Measurements from ENCODE around the gene TIMM50. TPM values are rescaled to one million over a fixed set of nuclear protein-coding genes. Genes with fewer than 3 reads are reported as not detected.

The TIMM50 gene
- total and polyA plus RNA-seq, 8 donors: 35.0 to 106 (median 50.5) TPM

DNA sequence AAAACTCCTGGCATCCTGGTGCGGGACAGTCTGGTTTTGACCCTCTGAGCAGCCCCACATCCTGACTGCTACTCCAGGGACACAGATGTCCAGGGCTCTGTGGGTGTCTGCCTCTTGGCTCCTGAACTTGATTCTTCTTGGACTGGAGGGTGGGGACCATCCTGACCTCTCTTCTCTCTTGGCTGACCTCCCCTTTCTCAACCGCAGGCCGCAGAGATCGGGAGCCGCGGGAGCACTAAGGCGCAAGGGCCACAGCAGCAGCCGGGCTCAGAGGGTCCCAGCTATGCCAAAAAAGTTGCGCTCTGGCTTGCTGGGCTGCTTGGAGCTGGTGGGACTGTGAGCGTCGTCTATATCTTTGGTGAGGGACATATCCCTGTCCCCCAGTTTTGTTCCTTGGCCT, 1.0 kb downstream of the TIMM50 start:
- Histone ChIP-seq H3K4me1 (peaks cover 15 to 28% (median 21%) of the 10 kb centered on the region in 4 donors), H3K4me3 (peak overlapping the region; percentile 90 to 98 (median 93)), H3K9me3 (no peaks in the 10 kb centered on the region), H3K36me3 (peaks cover 18 to 51% (median 46%) of the 10 kb centered on the region in 4 donors), H3K27ac (peak overlapping the region in 1 of 5 donors; percentile 91), H3K27me3 (no peaks in the 10 kb centered on the region)
- DNase-seq: no peak
- 49 to 60% (median 51%) methylated on average over 6 to 11 of the region's 11 CpGs for WGBS, 5 donors
- TF ChIP-seq POLR2A (IDR thresholded peaks at IDR 0.05) (no peak), EP300 (IDR thresholded peaks at IDR 0.05) (no peak), POLR2AphosphoS5 (IDR thresholded peaks at IDR 0.05) (no peak)
- TF ChIP-seq, protein P1, sequence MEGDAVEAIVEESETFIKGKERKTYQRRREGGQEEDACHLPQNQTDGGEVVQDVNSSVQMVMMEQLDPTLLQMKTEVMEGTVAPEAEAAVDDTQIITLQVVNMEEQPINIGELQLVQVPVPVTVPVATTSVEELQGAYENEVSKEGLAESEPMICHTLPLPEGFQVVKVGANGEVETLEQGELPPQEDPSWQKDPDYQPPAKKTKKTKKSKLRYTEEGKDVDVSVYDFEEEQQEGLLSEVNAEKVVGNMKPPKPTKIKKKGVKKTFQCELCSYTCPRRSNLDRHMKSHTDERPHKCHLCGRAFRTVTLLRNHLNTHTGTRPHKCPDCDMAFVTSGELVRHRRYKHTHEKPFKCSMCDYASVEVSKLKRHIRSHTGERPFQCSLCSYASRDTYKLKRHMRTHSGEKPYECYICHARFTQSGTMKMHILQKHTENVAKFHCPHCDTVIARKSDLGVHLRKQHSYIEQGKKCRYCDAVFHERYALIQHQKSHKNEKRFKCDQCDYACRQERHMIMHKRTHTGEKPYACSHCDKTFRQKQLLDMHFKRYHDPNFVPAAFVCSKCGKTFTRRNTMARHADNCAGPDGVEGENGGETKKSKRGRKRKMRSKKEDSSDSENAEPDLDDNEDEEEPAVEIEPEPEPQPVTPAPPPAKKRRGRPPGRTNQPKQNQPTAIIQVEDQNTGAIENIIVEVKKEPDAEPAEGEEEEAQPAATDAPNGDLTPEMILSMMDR (IDR thresholded peaks at IDR 0.05): no peak
- intact Hi-C loops (cut with DNase I; ENCODE audit: low total_unique reads): no loop called here

DNA sequence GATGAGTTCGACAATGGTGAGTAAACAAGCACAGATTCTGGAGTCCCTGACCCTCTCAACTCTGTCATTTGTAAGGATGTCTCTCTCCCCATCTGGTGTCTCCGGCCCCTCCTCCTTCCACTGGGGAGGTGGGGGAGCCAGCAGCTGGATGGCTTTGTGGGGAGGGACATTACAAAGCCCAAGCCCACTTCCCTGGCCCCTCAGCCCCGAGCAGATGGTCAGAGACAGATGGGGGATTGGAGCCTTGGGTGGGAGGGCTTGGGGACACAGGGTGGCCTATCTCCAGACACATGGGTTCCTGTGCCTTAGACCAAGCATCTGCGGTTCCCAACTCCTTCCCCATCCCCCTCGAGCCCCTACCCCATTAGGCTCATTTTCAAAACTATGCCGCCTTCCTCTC, 2.5 kb downstream of the TIMM50 start:
- no peak overlapping the region for H3K27ac ChIP-seq
- TF ChIP-seq, protein P1 (IDR thresholded peaks at IDR 0.05): no peak
- TF ChIP-seq POLR2A (IDR thresholded peaks at IDR 0.05) (no peak), POLR2AphosphoS5 (IDR thresholded peaks at IDR 0.05) (no peak), EP300 (IDR thresholded peaks at IDR 0.05) (no peak)
- 70 to 80% (median 76%) methylated on average over 6 of the region's 6 CpGs for WGBS, 5 donors
- H3K4me3 ChIP-seq: no peak overlapping the region
- no peak for DNase-seq
- no peaks in the 10 kb centered on the region for H3K27me3 ChIP-seq
- peaks cover 22 to 56% (median 55%) of the 10 kb centered on the region in 4 donors for H3K36me3 ChIP-seq
- H3K9me3 ChIP-seq: no peaks in the 10 kb centered on the region
- H3K4me1 ChIP-seq: peaks cover 15 to 28% (median 21%) of the 10 kb centered on the region in 4 donors
- intact Hi-C loops (cut with DNase I; ENCODE audit: low total_unique reads): no loop called here

DNA sequence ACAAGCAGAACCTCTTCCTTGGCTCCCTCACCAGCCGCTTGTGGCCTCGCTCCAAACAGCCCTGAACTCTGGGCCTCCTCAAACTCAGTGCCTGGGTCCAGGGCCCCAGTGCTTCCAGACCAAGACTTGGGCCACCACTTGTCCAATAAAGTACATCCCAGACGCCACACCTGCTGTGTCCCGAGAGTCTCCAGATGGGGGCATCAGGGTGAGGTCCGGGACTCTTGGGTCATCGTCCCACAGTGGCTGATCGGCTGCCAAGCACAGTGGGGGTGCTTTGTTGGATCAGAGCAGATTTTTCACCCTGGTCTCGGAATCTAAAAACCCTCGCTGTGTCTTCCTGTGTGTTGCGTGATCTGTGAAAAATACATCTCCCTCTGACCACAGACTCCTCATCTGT, 9.1 kb downstream of the TIMM50 start:
- TF ChIP-seq, protein P1 (IDR thresholded peaks at IDR 0.05): no peak
- no peak for TF ChIP-seq EP300 (IDR thresholded peaks at IDR 0.05)
- peaks cover 49 to 77% (median 76%) of the 10 kb centered on the region in 4 donors for H3K36me3 ChIP-seq
- H3K4me1 ChIP-seq: no peaks in the 10 kb centered on the region
- WGBS, 5 donors: 70 to 81% (median 78%) methylated on average over 10 of the region's 10 CpGs
- H3K27ac ChIP-seq: no peak overlapping the region
- H3K9me3 ChIP-seq: no peaks in the 10 kb centered on the region
- no peak overlapping the region for H3K4me3 ChIP-seq
- intact Hi-C loops (cut with DNase I; ENCODE audit: low total_unique reads): no loop called here
- no peak for DNase-seq
- no peaks in the 10 kb centered on the region for H3K27me3 ChIP-seq

DNA sequence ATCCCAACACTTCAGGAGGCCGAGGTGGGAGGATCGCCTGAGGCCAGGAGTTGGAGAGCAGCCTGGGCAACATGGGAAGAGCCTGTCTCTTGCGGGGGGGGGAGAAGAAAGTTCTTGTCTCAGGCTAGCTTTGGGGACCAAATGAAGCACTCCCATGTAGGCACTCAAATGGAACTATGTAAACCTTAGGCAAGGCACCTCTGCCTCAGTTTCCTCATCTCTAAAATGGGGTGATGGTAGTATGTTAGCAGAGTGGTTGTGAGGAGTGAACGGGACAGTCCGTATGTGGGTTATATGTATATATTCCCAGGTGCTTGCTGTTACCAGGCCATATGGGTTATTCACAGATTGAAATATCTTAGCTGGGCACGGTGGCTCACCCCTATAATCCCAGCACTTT, 11.6 kb downstream of the TIMM50 start:
- WGBS, 5 donors: 94 to 98% (median 96%) methylated on average over 5 to 6 of the region's 6 CpGs
- peaks cover 0 to 19% (median 11%) of the 10 kb centered on the region in 3 donors for H3K27me3 ChIP-seq
- H3K27ac ChIP-seq: no peak overlapping the region
- no peak for TF ChIP-seq EP300 (IDR thresholded peaks at IDR 0.05)
- TF ChIP-seq, protein P1 (IDR thresholded peaks at IDR 0.05): no peak
- no peak for TF ChIP-seq POLR2AphosphoS5 (IDR thresholded peaks at IDR 0.05)
- TF ChIP-seq POLR2A (IDR thresholded peaks at IDR 0.05): no peak
- no peaks in the 10 kb centered on the region for H3K9me3 ChIP-seq
- intact Hi-C loops (cut with DNase I; ENCODE audit: low total_unique reads): no loop called here
- H3K36me3 ChIP-seq: peaks cover 33 to 52% (median 52%) of the 10 kb centered on the region in 4 donors
- H3K4me1 ChIP-seq: no peaks in the 10 kb centered on the region
- DNase-seq: no peak
- no peak overlapping the region for H3K4me3 ChIP-seq
